ENCODE measurements around the gene RAB11FIP3. TPM values are rescaled to one million over a fixed set of nuclear protein-coding genes. Genes with fewer than 3 reads are reported as not detected.

Gene RAB11FIP3
- total and polyA plus RNA-seq, 2 of the 13 experiments (the other 11 are each of a cell fraction or from before 2014, with no cell fraction given), result 34.3 to 57.6 TPM

GRCh38 chr16:405548-406506 is 19.6 kb upstream of the RAB11FIP3 start (continued):
- TF ChIP-seq, protein P1, sequence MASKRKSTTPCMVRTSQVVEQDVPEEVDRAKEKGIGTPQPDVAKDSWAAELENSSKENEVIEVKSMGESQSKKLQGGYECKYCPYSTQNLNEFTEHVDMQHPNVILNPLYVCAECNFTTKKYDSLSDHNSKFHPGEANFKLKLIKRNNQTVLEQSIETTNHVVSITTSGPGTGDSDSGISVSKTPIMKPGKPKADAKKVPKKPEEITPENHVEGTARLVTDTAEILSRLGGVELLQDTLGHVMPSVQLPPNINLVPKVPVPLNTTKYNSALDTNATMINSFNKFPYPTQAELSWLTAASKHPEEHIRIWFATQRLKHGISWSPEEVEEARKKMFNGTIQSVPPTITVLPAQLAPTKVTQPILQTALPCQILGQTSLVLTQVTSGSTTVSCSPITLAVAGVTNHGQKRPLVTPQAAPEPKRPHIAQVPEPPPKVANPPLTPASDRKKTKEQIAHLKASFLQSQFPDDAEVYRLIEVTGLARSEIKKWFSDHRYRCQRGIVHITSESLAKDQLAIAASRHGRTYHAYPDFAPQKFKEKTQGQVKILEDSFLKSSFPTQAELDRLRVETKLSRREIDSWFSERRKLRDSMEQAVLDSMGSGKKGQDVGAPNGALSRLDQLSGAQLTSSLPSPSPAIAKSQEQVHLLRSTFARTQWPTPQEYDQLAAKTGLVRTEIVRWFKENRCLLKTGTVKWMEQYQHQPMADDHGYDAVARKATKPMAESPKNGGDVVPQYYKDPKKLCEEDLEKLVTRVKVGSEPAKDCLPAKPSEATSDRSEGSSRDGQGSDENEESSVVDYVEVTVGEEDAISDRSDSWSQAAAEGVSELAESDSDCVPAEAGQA (IDR thresholded peaks at IDR 0.05; ENCODE audit: low read depth), result no peak
- TF ChIP-seq, protein P1 (CRISPR knock-in tag; IDR thresholded peaks at IDR 0.05; ENCODE audit: borderline replicate concordance), result no peak
- no peak for TF ChIP-seq HCFC1 (IDR thresholded peaks at IDR 0.05; ENCODE audit: low read depth, low read length)
- TF ChIP-seq ZNF333 (CRISPR knock-in tag; IDR thresholded peaks at IDR 0.05; ENCODE audit: borderline replicate concordance), result no peak
- peak in 1 of 2 experiments; percentile 69; a peak in 1 of 4 replicates for TF ChIP-seq ATF4 (CRISPR knock-in tag; IDR thresholded peaks at IDR 0.05)
- TF ChIP-seq ZNF256 (CRISPR knock-in tag; conservative IDR thresholded peaks at IDR 0.05), result no peak
- 0 out of 2 replicates have a peak, but pooled peaks have one; percentile 19 for TF ChIP-seq TBX3 (IDR thresholded peaks at IDR 0.05; ENCODE audit: borderline replicate concordance)
- TF ChIP-seq ZNF703 (CRISPR knock-in tag; IDR thresholded peaks at IDR 0.05; ENCODE audit: borderline replicate concordance), result no peak
- no peak for TF ChIP-seq SP1 (IDR thresholded peaks at IDR 0.05)
- peak; percentile 45; the same call in 1 of the 2 replicates for TF ChIP-seq SP1 (CRISPR knock-in tag; IDR thresholded peaks at IDR 0.05)
- no peak for TF ChIP-seq EEA1 (CRISPR knock-in tag; IDR thresholded peaks at IDR 0.05; ENCODE audit: borderline replicate concordance)
- peak; percentile 57; the same call in 1 of the 2 replicates for TF ChIP-seq NAIF1 (CRISPR knock-in tag; IDR thresholded peaks at IDR 0.05; ENCODE audit: borderline replicate concordance)
- TF ChIP-seq ZNF709 (CRISPR knock-in tag; IDR thresholded peaks at IDR 0.05), result no peak
- peak; percentile 93 for TF ChIP-seq BCL6 (CRISPR knock-in tag; IDR thresholded peaks at IDR 0.05)
- 0 out of 2 replicates have a peak, but pooled peaks have one; percentile 61 for TF ChIP-seq ZNF556 (CRISPR knock-in tag; IDR thresholded peaks at IDR 0.05; ENCODE audit: borderline replicate concordance)
- TF ChIP-seq CHCHD3 (CRISPR knock-in tag; IDR thresholded peaks at IDR 0.05), result no peak
- TF ChIP-seq, protein P2, sequence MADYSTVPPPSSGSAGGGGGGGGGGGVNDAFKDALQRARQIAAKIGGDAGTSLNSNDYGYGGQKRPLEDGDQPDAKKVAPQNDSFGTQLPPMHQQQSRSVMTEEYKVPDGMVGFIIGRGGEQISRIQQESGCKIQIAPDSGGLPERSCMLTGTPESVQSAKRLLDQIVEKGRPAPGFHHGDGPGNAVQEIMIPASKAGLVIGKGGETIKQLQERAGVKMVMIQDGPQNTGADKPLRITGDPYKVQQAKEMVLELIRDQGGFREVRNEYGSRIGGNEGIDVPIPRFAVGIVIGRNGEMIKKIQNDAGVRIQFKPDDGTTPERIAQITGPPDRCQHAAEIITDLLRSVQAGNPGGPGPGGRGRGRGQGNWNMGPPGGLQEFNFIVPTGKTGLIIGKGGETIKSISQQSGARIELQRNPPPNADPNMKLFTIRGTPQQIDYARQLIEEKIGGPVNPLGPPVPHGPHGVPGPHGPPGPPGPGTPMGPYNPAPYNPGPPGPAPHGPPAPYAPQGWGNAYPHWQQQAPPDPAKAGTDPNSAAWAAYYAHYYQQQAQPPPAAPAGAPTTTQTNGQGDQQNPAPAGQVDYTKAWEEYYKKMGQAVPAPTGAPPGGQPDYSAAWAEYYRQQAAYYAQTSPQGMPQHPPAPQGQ (CRISPR knock-in tag; IDR thresholded peaks at IDR 0.05; ENCODE audit: borderline replicate concordance), result no peak; the same call in 1 of the 2 replicates
- no peak for TF ChIP-seq ZNF784 (CRISPR knock-in tag; IDR thresholded peaks at IDR 0.05; ENCODE audit: borderline replicate concordance)
- no peak for TF ChIP-seq GPN1 (CRISPR knock-in tag; IDR thresholded peaks at IDR 0.05; ENCODE audit: borderline replicate concordance)
